Amygdala (tissue), 56 donors: ENCODE measurements around the gene ATE1.
A peak's percentile ranks its signal among the peaks of the same experiment; 100 is the strongest.

Experiments
- DNase-seq, 56 donors: peaks; one replicate each; lab custom pipeline; 2025; lab: John Stamatoyannopoulos, UW

The ATE1 gene

GRCh38 chr10:121927841-121928527 lies at the start of gene ATE1:
TSS of gene ATE1 (minus strand) at chr10:121928031. CDS start at chr10:121927949, 82 bp downstream.
- peak; percentile 34 to 93 (median 82) for DNase-seq

- DNase-seq, result no peak
Observed at GRCh38 chr10:121976607-121977006, 48.8 kb upstream of the ATE1 start.

GRCh38 chr10:121975295-121976086 lies 47.7 kb upstream of the ATE1 start:
- DNase-seq, result peak in 5 of 56 donors; percentile 17 to 53 (median 42)

- DNase-seq, result peak in 51 of 56 donors; percentile 18 to 80 (median 57)
Observed at GRCh38 chr10:121974535-121975294, 46.9 kb upstream of the ATE1 start, which contains the start of gene NSMCE4A. TSS of gene NSMCE4A (minus strand) at chr10:121975217. CDS start at chr10:121975165, 52 bp downstream.

- DNase-seq, result peak in 2 of 56 donors; percentile 24 to 30
Observed at GRCh38 chr10:121974019-121974534, 46.2 kb upstream of the ATE1 start.

GRCh38 chr10:121969086-121969485 lies 41.3 kb upstream of the ATE1 start:
- DNase-seq, result peak in 1 of 56 donors; percentile 10

GRCh38 chr10:121965996-121966395 lies 38.2 kb upstream of the ATE1 start:
- no peak for DNase-seq

GRCh38 chr10:121961456-121961855 lies 33.6 kb upstream of the ATE1 start:
- DNase-seq, result no peak

- no peak for DNase-seq
Observed at GRCh38 chr10:121959671-121960070, 31.8 kb upstream of the ATE1 start.

- DNase-seq, result no peak
Observed at GRCh38 chr10:121956111-121957061, 28.6 kb upstream of the ATE1 start.

- DNase-seq, result no peak
Observed at GRCh38 chr10:121952226-121952625, 24.4 kb upstream of the ATE1 start.

GRCh38 chr10:121949451-121949850 lies 21.6 kb upstream of the ATE1 start:
- DNase-seq, result no peak

GRCh38 chr10:121949049-121949448 lies 21.2 kb upstream of the ATE1 start:
- no peak for DNase-seq

- peak in 2 of 56 donors; percentile 3 to 23 for DNase-seq
Observed at GRCh38 chr10:121947343-121948330, 19.8 kb upstream of the ATE1 start.

- no peak for DNase-seq
Observed at GRCh38 chr10:121942749-121943416, 15.1 kb upstream of the ATE1 start.

GRCh38 chr10:121941532-121941931 lies 13.7 kb upstream of the ATE1 start:
- DNase-seq, result no peak

GRCh38 chr10:121936295-121936694 lies 8.5 kb upstream of the ATE1 start:
- DNase-seq, result no peak

GRCh38 chr10:121935702-121936101 lies 7.9 kb upstream of the ATE1 start:
- DNase-seq, result no peak
